Measurements from ENCODE around the gene CDS1. TPM values are rescaled to one million over a fixed set of nuclear protein-coding genes. Genes with fewer than 3 reads are reported as not detected.

Gene CDS1
- total and polyA plus RNA-seq, 2 donors from 2014 or later, result 13.5 to 18.8 TPM

DNA sequence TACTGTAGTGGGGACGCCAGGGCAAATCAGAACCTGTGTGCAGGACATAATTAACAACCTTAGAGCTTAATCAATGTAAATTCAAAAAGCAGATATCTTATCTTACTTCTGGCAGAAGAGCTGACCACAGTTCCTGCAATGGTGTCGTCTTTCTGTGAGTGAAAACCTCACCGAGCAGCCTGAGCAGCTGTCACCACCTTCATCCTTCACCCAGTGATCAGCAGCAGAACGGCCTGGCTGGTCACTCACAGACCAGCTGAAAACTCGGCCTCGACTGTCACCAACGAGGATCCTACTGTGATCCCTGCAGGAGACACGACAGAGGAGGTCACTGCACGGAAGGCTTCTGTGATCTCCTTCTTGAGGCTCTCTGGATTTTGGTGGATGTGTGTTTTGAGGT lies 94.2 kb downstream of the CDS1 start:
- DNase-seq (no peak), FAIRE-seq (no peak)
- no peak overlapping the region for H3K27ac ChIP-seq (ENCODE audit: low read depth in 2 of 2, low read length in 2 of 2)
- no peak overlapping the region for H3K4me3 ChIP-seq (ENCODE audit: low read length in 3 of 3)
- no peaks in the 10 kb centered on the region for H3K9me3 ChIP-seq (ENCODE audit: control insufficient read depth in 2 of 3, insufficient read depth in 1 of 3, low read length in 3 of 3)
- H3K27me3 ChIP-seq (ENCODE audit: control insufficient read depth, insufficient read depth, low read length), result no peaks in the 10 kb centered on the region
- H3K4me1 ChIP-seq (ENCODE audit: control insufficient read depth in 2 of 3, insufficient read depth in 2 of 3, low read depth in 1 of 3, low read length in 3 of 3), result peaks cover 0 to 11% (median 0%) of the 10 kb centered on the region in 3 donors
- H3K9ac ChIP-seq (ENCODE audit: low read length in 3 of 3), result no peak overlapping the region
- TF ChIP-seq, protein P1, sequence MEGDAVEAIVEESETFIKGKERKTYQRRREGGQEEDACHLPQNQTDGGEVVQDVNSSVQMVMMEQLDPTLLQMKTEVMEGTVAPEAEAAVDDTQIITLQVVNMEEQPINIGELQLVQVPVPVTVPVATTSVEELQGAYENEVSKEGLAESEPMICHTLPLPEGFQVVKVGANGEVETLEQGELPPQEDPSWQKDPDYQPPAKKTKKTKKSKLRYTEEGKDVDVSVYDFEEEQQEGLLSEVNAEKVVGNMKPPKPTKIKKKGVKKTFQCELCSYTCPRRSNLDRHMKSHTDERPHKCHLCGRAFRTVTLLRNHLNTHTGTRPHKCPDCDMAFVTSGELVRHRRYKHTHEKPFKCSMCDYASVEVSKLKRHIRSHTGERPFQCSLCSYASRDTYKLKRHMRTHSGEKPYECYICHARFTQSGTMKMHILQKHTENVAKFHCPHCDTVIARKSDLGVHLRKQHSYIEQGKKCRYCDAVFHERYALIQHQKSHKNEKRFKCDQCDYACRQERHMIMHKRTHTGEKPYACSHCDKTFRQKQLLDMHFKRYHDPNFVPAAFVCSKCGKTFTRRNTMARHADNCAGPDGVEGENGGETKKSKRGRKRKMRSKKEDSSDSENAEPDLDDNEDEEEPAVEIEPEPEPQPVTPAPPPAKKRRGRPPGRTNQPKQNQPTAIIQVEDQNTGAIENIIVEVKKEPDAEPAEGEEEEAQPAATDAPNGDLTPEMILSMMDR (IDR thresholded peaks at IDR 0.05; ENCODE audit: borderline replicate concordance, extremely low read depth, insufficient read depth), result no peak
- H3K36me3 ChIP-seq (ENCODE audit: control insufficient read depth in 2 of 3, insufficient read depth in 3 of 3, low read length in 3 of 3), result peaks cover 0 to 63% (median 33%) of the 10 kb centered on the region in 3 donors
- intact Hi-C loops (cut with DNase I), result no loop called here

DNA sequence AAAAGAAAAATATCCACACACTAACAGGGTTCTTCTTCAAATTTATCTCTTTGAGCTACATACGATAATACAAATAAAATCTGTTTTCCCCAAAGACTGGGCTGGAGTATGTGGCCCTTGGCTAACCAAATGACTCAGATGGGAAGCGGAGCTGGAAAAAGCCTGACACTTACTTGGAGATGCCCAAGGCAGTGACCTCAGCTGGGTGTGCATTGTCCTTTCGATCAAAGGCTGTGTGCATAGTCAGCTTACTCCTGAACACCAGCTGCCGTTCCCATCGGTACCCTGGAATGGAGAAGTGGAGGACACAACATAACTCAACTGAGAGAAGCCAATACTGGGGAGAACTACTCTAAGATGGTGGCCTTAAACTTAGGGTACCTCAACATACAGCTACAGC lies 95.1 kb downstream of the CDS1 start:
- Histone ChIP-seq H3K36me3 (ENCODE audit: control insufficient read depth in 2 of 3, insufficient read depth in 3 of 3, low read length in 3 of 3) (peaks cover under 1 to 62% (median 34%) of the 10 kb centered on the region in 3 donors), H3K4me3 (ENCODE audit: low read length in 3 of 3) (no peak overlapping the region), H3K9ac (ENCODE audit: low read length in 3 of 3) (no peak overlapping the region), H3K9me3 (ENCODE audit: control insufficient read depth in 2 of 3, insufficient read depth in 1 of 3, low read length in 3 of 3) (no peaks in the 10 kb centered on the region), H3K27ac (ENCODE audit: low read depth in 2 of 2, low read length in 2 of 2) (no peak overlapping the region), H3K27me3 (ENCODE audit: control insufficient read depth, insufficient read depth, low read length) (no peaks in the 10 kb centered on the region), H3K4me1 (ENCODE audit: control insufficient read depth in 2 of 3, insufficient read depth in 2 of 3, low read depth in 1 of 3, low read length in 3 of 3) (peaks cover 0 to 20% (median 0%) of the 10 kb centered on the region in 3 donors)
- intact Hi-C loops (cut with DNase I), result no loop called here
- DNase-seq, result no peak
- no peak for FAIRE-seq
- TF ChIP-seq, protein P1 (IDR thresholded peaks at IDR 0.05; ENCODE audit: borderline replicate concordance, extremely low read depth, insufficient read depth), result no peak

DNA sequence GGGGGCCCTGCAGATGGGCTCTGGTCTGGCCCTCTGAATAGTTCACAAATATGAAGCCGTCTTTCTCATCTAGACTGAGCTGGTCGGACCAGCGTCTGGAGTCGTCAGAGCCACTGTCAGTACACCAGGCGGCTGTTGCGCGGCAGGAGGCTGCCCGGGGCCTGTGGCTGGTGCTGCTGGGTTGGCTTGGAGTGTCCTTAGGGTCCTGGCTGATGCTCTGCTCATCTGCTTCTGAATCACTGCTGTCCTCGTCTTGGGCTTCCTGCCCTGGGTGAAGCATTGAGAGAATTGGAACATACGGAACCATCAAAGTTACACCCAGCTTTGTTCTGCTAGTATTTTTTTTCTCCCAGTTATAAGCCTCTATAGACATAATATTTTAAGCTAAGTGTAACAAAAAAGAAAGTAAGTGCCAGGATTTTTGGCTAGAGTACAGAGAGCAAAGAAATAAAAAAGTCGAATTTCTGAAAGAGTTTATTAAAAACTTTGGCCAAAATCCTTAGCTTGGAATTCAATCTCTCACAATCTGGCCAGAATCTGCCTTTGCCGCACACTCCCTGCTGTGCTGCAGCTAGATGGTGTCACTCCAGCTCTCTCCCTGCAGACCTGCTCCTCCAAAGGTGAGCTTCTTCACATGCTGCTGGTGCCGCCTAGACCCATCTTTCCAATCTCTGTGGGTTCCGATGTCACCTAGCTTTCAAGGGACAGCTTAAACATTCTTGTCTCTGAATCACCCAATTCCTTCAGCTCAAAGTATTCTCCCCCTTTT lies 96.2 kb downstream of the CDS1 start:
- FAIRE-seq, result no peak
- H3K36me3 ChIP-seq (ENCODE audit: control insufficient read depth in 2 of 3, insufficient read depth in 3 of 3, low read length in 3 of 3), result peaks cover 3 to 67% (median 43%) of the 10 kb centered on the region in 3 donors
- H3K9me3 ChIP-seq (ENCODE audit: control insufficient read depth in 2 of 3, insufficient read depth in 1 of 3, low read length in 3 of 3), result no peaks in the 10 kb centered on the region
- no peak for DNase-seq
- TF ChIP-seq, protein P1 (IDR thresholded peaks at IDR 0.05; ENCODE audit: borderline replicate concordance, extremely low read depth, insufficient read depth), result no peak
- intact Hi-C loops (cut with DNase I), result no loop called here
- no peak overlapping the region for H3K9ac ChIP-seq (ENCODE audit: low read length in 3 of 3)
- no peak overlapping the region for H3K27ac ChIP-seq (ENCODE audit: low read depth in 2 of 2, low read length in 2 of 2)
- no peaks in the 10 kb centered on the region for H3K27me3 ChIP-seq (ENCODE audit: control insufficient read depth, insufficient read depth, low read length)
- peaks cover 0 to 27% (median 0%) of the 10 kb centered on the region in 3 donors for H3K4me1 ChIP-seq (ENCODE audit: control insufficient read depth in 2 of 3, insufficient read depth in 2 of 3, low read depth in 1 of 3, low read length in 3 of 3)
- H3K4me3 ChIP-seq (ENCODE audit: low read length in 3 of 3), result no peak overlapping the region
